HG02588 (cell line): Measurements from ENCODE around the gene MAPK12.

Source experiments
- ATAC-seq: cut with Tn5 transposase; IDR thresholded peaks from one replicate; pipeline ENCODE4 v1.9.1; 2021; ENCODE audit warnings: mild to moderate bottlenecking, moderate library complexity; ENCODE audit not compliant: unreplicated experiment

MAPK12 gene

DNA sequence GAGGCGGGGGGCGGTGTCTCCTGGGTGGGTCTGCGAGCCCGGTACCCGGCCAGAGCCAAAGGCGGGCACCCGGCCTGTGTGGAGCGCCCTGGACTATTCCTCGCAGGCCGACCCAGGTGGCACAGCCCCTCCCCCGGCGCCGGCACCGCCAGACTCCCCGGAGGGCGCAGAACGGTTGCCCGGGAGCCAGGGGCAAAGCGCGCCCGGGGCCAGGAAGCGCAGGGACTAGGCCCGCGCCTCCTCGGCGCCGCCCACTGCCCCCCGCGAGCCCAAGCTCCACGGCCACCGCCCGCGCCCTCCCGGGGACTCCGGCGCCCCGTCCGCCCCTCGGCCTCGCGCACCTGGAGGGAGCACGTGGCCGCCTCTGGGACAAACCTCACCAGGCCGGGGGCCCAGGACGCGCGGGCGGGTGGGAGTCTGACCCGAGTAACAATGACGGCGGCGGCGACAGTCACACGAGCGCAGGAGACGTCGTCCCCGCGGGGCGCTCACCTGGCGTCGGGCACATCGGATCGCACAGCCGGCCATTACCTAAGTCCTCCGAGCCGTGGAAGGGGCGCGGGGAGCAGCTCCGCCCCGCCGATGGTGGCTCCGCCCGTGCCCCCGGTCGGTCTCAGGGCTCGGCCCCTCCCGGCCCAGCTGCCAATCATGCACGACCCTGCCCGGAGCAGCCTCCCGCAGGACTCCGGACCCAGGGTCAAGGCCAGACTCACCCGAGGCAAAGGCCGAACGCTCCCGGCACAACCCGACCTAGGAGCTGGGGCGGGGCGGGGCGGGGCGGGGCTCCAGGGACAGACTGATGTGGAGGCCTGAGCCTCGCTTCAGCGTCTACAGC is 38.5 kb upstream of the MAPK12 start:
- no peak for ATAC-seq

- ATAC-seq = no peak
Measured at GRCh38 chr22:50298937-50299784, 37.7 kb upstream of the MAPK12 start.

DNA sequence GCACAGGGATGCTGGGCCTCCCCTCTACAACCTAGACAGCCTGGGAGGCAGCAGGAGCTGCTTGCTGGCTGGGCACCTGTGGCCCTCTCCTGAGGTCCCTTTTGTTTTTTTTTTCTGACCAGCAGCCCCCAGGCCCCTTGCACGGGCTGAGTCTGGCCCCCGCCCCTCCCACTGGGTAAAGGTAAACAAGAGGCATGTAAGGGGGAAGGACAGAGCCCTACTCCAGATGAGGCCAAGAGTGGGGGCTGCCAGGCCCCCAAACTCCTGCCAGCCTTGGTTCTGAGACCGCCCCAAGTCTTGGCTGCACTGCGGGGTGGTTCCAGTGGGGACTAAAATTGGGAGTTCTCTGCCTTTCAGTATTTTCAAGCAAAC is 36.8 kb upstream of the MAPK12 start:
- ATAC-seq = no peak

DNA sequence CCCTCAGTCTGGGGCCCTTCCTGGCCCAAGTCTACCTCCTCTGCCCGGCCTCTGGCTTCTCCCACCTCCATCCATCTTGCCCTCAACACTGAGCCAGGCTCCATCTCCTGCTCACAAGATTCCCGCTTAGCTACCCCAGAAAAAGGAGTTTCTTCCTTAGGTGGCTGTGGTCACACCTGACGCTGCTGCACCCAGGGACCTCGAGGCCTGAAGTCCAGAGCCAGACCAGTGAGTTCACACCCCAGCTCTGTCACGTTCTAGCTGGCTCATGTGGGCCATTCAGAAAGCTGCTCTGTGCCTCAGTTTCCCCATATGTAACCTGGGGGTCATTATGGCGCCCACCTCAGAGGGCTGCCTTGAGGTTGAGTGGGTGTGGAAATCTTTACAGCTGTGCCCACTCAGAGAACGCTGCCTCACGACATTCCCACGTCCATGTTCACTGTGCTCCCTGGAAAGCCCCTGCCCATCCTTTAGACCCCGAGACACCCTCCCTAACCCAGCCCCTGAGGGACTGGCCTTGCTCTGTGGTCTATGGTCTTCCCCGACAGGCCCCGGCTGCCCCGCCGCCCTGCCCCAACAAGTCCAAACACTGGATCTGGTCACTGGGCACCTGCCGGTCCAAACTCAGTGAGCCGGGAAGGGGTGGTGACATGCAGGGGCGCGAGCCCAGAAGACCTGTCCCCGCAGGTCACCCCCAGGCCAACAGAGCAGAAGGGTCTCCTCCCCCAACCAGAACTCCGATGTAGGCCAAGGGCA is 36.2 kb upstream of the MAPK12 start:
- ATAC-seq = no peak

- ATAC-seq = no peak
Measured at GRCh38 chr22:50296658-50297490, 35.4 kb upstream of the MAPK12 start.

DNA sequence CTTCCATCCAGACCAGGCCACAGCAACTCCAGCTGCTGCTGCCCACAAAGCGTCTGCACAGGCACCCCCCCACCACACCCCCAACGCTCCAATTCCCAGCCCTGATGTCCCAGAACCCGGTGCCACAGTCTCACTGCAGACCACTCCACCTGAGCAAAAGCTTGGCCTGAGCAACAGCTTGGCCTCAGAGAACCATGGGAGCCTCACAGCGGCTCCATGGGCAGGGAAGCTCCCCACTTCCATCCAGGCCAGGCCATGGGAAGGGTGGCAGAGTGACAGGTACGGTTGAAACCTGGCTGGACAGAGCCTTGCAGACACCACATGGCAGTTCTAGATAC is 32.8 kb upstream of the MAPK12 start:
- no peak for ATAC-seq

DNA sequence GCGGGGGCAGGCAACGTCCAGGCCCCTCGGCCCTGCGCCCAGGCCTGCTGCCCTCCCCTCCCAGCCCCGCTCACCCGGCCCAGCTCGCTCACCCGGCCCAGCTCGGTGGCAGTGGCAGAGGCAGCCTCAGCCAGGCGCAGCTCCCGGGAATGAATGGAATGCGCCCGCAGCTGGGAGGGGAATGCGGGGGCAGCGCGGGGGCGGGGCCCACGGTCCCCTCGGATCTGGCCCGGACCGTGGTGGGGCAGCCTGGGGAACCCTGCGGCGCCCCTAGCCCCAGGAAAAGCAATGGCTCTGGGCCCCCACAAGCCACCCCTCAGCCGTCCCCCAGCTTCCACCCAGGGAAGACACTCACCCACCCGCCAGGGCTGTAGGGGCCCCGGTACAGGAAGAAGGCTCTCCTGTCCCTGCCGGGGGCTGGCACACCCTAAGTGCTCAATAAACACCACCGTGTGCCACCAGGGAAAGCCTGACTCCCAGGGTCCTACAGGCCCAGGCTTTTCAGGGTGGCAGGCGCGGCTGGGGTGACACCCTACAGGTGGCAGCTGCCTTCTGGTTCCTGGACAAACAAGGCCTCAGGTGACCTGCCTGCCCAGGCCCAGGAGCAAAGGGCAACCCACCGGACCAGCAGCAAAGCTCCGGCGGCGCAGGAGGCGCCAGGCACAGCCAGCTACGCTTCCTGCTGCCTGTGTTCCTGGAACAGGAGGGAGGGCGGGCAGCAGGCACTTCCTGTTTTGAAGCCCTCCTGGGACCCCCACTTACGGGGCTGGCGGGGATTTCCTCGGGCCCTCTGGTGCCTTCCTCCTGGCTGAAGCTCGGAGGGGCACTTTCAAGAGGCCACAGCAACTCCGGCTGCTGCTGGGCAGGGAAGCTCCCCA is 32.2 kb upstream of the MAPK12 start:
- no peak for ATAC-seq

DNA sequence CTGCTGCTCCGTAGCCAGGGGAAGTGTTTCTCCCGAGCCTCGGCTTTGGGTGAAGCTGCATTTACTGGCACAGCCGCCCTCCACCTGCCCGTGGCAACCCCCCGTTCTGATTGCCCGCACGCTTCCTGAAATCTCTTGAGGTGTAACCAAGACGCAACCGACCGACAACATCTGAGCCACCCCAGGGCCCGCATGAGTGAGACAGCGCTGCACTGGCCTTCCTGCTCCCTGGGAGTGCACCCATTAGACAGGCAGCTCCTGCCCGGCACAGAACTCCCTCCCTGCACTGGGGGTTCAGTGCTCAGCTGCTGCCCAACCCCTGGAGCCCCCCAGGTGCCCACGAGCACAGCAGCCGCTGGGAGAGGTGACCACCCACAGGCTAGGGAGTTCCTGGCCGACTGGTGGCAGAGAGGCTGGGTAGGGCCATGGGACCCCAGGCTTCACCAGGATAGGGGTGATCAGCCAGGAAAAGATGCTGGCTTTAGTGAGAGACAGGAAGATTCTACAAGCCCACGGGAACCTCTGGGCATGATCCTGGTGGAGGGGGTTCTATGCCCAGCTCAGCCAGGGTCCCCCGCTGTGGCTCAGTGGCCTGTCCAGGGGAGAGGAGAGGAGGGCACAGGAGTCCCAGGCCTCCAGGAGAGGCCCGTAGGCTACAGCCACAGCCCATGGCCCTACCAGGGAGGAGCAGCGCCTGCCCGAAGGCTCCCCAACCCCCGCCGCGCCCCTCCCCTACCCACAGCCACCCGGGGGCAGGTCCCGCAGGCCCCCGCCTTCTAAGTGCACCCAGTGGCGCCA is 31.4 kb upstream of the MAPK12 start:
- no peak for ATAC-seq

DNA sequence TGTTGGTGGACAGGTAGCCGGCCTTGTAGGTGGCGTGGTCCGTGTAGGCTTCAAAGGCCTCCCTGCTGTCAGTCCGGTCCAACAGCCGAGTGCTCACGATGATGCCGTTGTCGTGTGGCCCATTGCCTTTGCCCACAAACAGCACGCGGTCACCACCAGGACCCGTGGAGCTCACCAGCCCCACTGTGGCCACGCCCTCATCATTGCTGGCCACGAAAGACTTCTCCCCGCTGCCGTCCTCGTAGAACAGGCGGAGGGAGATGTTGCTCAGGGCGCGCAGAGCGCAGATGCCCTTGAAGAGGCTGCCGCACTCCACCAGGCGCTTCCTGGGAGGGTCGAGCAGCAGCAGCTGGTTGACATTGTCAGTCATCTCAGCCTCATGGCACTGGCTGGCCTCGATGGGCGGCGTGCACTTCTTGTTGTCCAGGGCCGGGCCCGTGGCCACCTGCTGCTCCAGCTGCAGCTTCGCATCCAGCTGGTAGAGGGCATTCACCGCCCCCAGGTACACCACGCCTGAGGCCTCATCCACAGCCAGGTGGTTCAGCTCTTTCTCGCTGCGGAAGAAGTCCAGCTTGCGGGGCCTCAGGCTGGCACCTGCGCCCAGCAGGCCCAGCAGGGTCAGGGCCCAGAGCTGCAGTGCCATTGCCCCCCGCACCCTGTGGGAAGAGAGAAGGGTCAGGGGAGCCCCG is 28.6 kb upstream of the MAPK12 start:
- ATAC-seq = no peak

GRCh38 chr22:50289151-50289941 is 27.9 kb upstream of the MAPK12 start:
- no peak for ATAC-seq

DNA sequence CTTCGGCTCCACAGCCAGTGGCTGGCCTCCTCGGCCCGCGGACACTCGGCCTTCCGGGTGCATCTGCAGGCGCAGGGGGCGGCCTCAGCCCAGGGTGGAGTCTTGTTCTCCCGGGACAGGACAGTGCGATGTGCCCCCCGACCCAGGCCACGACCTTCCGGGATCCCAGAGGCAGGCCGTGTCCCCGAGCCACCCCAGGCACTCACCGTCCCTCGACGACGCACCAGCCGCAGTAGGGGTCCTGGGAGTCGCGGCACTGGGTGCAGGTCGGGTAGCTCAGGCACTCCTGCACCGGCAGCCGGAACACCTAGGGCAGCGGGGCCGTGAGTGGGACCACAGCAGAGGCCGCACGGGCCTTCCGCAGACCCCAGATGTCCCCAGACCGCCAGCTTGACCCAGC is 26.2 kb upstream of the MAPK12 start:
- no peak for ATAC-seq

DNA sequence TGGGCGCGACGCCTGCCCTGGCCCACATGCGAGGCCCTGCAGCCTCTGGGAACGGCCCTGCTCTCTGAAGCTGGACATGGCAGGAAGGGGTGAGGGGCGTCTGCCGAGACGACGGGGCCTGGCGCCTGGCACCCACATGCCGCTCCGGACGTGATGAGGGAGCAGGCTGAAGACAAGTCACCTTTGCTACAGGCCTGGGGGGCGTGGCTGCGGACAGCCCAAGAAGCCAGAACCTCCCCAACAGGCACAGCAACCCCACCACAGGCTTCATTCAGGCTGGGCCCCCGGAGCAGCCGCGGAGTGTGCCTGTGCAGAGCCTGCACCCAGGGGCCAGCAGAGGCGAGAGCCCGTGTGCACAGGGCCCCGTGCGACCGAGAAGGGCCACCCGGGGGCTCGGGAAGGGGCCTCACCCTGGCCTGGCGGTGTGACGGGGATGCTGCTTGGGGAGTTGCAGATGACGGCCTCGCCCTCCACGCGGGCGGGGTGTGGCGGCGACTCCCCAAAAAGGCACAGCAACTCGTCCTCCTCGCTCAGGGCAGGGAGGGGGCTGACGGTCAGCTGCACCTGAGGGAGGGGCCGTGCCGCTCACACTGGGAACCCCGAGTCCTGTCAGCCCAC is 25.3 kb upstream of the MAPK12 start:
- no peak for ATAC-seq

GRCh38 chr22:50286275-50286674 is 24.8 kb upstream of the MAPK12 start:
- ATAC-seq = no peak

GRCh38 chr22:50285568-50286229 is 24.2 kb upstream of the MAPK12 start:
- no peak for ATAC-seq

DNA sequence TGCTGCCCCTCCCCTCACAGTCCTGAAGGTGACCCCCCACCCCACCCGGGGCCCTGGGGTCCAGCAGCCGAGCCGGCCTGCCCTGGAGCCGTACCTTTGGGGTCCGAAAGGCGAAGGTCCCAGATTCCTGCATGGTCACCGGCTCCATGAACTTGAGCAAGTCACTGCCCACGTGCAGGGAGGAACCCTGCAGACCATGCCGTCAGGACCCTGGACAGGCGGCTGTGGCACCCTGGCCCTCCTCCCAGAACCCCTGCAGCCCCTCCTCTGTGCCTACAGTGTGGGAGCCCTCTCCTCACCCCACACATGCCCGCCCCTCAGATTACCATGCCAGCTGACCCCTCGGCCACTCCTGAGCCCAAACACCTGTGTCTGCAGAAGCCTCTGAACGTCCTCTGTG is 23.0 kb upstream of the MAPK12 start:
- ATAC-seq = no peak

- no peak for ATAC-seq
Measured at GRCh38 chr22:50283821-50284220, 22.3 kb upstream of the MAPK12 start.
